Testis (tissue), 3 donors: ENCODE data around the gene BLM. TPM values are rescaled to one million over a fixed set of nuclear protein-coding genes. Genes with fewer than 3 reads are reported as not detected.

ENCODE experiments used
- DNase-seq: peaks from one replicate; pipeline ENCODE4 v3.0.0-alpha.2; 2019
- H3K27ac ChIP-seq, 2 donors: fragments of 200-600 bp; sonication (generic); one replicate each; pipeline ENCODE4 v1.5.1; 2019
- H3K27me3 ChIP-seq: fragments of 200-600 bp; sonication (generic); one replicate; pipeline ENCODE4 v1.5.1; 2019
- H3K36me3 ChIP-seq: fragments of 200-600 bp; sonication (generic); one replicate; pipeline ENCODE4 v1.5.1; 2017; ENCODE audit warnings: low read depth; ENCODE audit errors: missing control alignments
- H3K4me1 ChIP-seq: fragments of 200-600 bp; sonication (generic); one replicate; pipeline ENCODE4 v1.5.1; 2019
- H3K4me3 ChIP-seq, 2 donors: fragments of 200-600 bp; sonication (generic); one replicate each; pipeline ENCODE4 v1.5.1; 2017 to 2019
- H3K9me3 ChIP-seq: fragments of 200-600 bp; sonication (generic); one replicate; pipeline ENCODE4 v1.5.1; 2017
- POLR2A ChIP-seq: fragments of 450-650 bp; IDR thresholded peaks from one replicate; pipeline ENCODE4 v1.6.1; 2017; ENCODE audit warnings: antibody characterized with exemption, mild to moderate bottlenecking, moderate library complexity
- WGBS, 2 donors: methylation state at CpG; one replicate each; pipeline ENCODE4 v1.1.5; 2018; 5-methylcytosine and 5-hydroxymethylcytosine counted together
- intact Hi-C: fragments of 100-400 bp; cut with DNase I; formaldehyde crosslinking; loops from one replicate; pipeline ENCODE4 v1.15.1; 2023; ENCODE audit warnings: low total_unique reads
- polyA plus RNA-seq: library from polyadenylated mRNA; stranded (reverse); fragments of 350-450 nt; fragmentation: Illumina TruSeq; extraction: RNeasy Lipid Tissue Mini Kit (QIAGEN cat#74804); gene quantifications from one replicate; pipeline ENCODE4 v1.2.3, GENCODE V29; 2014; ENCODE audit warnings: low read depth, low replicate concordance; ENCODE audit not compliant: insufficient read depth
- total RNA-seq, 2 donors: library from RNA; depleted of rRNA; stranded (reverse); fragments of >200 nt; gene quantifications; one replicate each; pipeline ENCODE4 v1.2.3, GENCODE V29; 2016
- TF ChIP-seq, protein P1 (sequence below), 3 experiments: fragments of 450-650 bp in 2 of 3; fragments of 200-600 bp in 1 of 3; sonication (generic) in 1 of 3; IDR thresholded peaks; one replicate each; pipeline ENCODE4 v1.5.1; 2016 to 2019; ENCODE audit warnings: antibody characterized with exemption in 3 of 3, mild to moderate bottlenecking in 2 of 3, moderate library complexity in 1 of 3

The BLM gene
- total and polyA plus RNA-seq, 3 donors from 2014 or later, result 5.8 to 6.7 (median 5.9) TPM

- no peaks in the 10 kb centered on the region for H3K27me3 ChIP-seq
- intact Hi-C loops, result no loop called here
- DNase-seq, result no peak
- H3K4me1 ChIP-seq, result no peaks in the 10 kb centered on the region
- no peak overlapping the region for H3K27ac ChIP-seq
- no peaks in the 10 kb centered on the region for H3K36me3 ChIP-seq
- H3K9me3 ChIP-seq, result no peaks in the 10 kb centered on the region
- WGBS, 2 donors, result 55 to 75% methylated on average over 7 of the region's 7 CpGs
- H3K4me3 ChIP-seq, result no peak overlapping the region
- TF ChIP-seq, protein P1, sequence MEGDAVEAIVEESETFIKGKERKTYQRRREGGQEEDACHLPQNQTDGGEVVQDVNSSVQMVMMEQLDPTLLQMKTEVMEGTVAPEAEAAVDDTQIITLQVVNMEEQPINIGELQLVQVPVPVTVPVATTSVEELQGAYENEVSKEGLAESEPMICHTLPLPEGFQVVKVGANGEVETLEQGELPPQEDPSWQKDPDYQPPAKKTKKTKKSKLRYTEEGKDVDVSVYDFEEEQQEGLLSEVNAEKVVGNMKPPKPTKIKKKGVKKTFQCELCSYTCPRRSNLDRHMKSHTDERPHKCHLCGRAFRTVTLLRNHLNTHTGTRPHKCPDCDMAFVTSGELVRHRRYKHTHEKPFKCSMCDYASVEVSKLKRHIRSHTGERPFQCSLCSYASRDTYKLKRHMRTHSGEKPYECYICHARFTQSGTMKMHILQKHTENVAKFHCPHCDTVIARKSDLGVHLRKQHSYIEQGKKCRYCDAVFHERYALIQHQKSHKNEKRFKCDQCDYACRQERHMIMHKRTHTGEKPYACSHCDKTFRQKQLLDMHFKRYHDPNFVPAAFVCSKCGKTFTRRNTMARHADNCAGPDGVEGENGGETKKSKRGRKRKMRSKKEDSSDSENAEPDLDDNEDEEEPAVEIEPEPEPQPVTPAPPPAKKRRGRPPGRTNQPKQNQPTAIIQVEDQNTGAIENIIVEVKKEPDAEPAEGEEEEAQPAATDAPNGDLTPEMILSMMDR (IDR thresholded peaks at IDR 0.05), result no peak
- TF ChIP-seq POLR2A, result no peak
Observed at GRCh38 chr15:90836296-90836871, 119.2 kb downstream of the BLM start.

DNA sequence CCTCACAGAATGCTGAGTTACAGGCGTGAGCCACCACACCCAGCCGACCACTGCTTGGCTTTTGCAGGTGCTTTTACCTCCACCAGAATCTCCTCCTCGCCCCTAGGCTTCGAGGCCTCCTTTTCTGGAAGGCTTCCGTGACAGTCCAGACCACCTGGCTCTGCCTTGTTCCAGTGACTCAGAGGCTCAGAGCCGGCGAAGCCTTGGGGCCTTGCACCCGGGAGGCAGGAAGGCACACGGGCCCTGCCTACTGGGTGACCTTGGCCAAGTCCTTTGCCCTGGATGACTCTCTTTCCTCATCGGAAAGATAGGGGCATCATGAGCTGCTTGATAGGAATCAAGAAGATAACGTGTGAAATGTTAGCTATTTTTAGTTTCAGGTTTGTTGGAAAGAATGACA lies 119.9 kb downstream of the BLM start:
- no peaks in the 10 kb centered on the region for H3K27me3 ChIP-seq
- 82 to 90% methylated on average over 11 of the region's 11 CpGs for WGBS, 2 donors
- DNase-seq, result no peak
- no peak overlapping the region for H3K27ac ChIP-seq
- H3K9me3 ChIP-seq, result no peaks in the 10 kb centered on the region
- no peak overlapping the region for H3K4me3 ChIP-seq
- no peak for TF ChIP-seq POLR2A
- TF ChIP-seq, protein P1 (IDR thresholded peaks at IDR 0.05), result no peak
- intact Hi-C loops, result no loop called here
- no peaks in the 10 kb centered on the region for H3K4me1 ChIP-seq
- H3K36me3 ChIP-seq, result no peaks in the 10 kb centered on the region

- intact Hi-C loops, result no loop called here
- Histone ChIP-seq H3K27ac (no peak overlapping the region), H3K36me3 (no peaks in the 10 kb centered on the region), H3K9me3 (no peaks in the 10 kb centered on the region), H3K4me3 (no peak overlapping the region), H3K27me3 (no peaks in the 10 kb centered on the region), H3K4me1 (no peaks in the 10 kb centered on the region)
- DNase-seq, result no peak
- WGBS, 2 donors, result 72 to 82% methylated on average over 14 to 15 of the region's 15 CpGs
- TF ChIP-seq, protein P1 (IDR thresholded peaks at IDR 0.05), result no peak
- TF ChIP-seq POLR2A, result no peak
Observed at GRCh38 chr15:90838139-90838538, 121.0 kb downstream of the BLM start.

GRCh38 chr15:90838544-90838943 lies 121.4 kb downstream of the BLM start:
- 87 to 89% methylated on average over 8 to 15 of the region's 15 CpGs for WGBS, 2 donors
- no peak for TF ChIP-seq POLR2A
- TF ChIP-seq, protein P1 (IDR thresholded peaks at IDR 0.05), result no peak
- Histone ChIP-seq H3K27me3 (no peaks in the 10 kb centered on the region), H3K4me1 (no peaks in the 10 kb centered on the region), H3K4me3 (no peak overlapping the region), H3K27ac (no peak overlapping the region), H3K36me3 (no peaks in the 10 kb centered on the region), H3K9me3 (no peaks in the 10 kb centered on the region)
- intact Hi-C loops, result no loop called here
- DNase-seq, result no peak
